ENCODE measurements around the gene C11orf98. TPM values are rescaled to one million over a fixed set of nuclear protein-coding genes. Genes with fewer than 3 reads are reported as not detected.

The C11orf98 gene
- total RNA-seq, 1 experiment from 2014 or later, result 139 TPM

DNA sequence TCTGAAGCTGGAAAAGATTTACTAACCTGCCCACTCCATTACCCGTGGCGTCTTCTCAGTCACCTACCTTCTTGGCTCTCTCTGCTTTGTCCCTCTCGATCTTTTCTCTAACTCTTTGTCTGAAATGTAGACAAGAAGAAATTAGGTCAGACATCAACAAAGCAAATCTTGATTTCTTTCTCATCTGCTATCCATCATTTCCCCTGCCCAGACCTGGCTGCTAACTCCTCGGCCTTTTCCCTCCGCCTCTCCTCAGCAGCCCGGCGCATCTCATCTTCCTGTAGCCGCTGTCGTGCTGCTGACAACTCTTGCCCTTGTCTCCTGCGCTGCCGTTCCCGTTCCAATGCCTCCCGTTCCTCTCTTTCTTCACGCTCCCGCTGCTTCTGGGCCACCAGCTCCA, 12.7 kb upstream of the C11orf98 start:
- peak overlapping the region; percentile 22 to 72 (median 37); a peak in 4 of 7 replicates for H3K27ac Mint-ChIP-seq
- Histone ChIP-seq H2AFZ (ENCODE audit: low read length) (no peak overlapping the region), H2BK20ac (ENCODE audit: low read depth, low read length, poor library complexity, severe bottlenecking) (no peak overlapping the region), H3K27me3 (ENCODE audit: insufficient read depth, low read length) (no peaks in the 10 kb centered on the region), H2AK5ac (ENCODE audit: insufficient read length, low read length) (no peak overlapping the region), H2BK5ac (ENCODE audit: insufficient read length, low read length) (no peak overlapping the region), H3K27ac (ENCODE audit: insufficient read length, low read depth, low read length) (no peak overlapping the region), H3K14ac (ENCODE audit: insufficient read depth, low read length) (no peak overlapping the region), H3K23ac (ENCODE audit: insufficient read length, low read depth, low read length) (no peak overlapping the region), H2BK120ac (ENCODE audit: low read depth, low read length, poor library complexity, severe bottlenecking) (no peak overlapping the region), H4K91ac (ENCODE audit: insufficient read length, low read depth, low read length) (no peak overlapping the region), H3K9me3 (ENCODE audit: control insufficient read depth, low read depth, low read length) (no peaks in the 10 kb centered on the region), H3T11ph (ENCODE audit: low read length) (no peak overlapping the region), H3K79me1 (ENCODE audit: insufficient read depth, low read depth, low read length, poor library complexity, severe bottlenecking) (no peaks in the 10 kb centered on the region), H3K23me2 (ENCODE audit: insufficient read length, low read depth, low read length, poor library complexity, severe bottlenecking) (peaks cover 8% of the 10 kb centered on the region), H3K9ac (ENCODE audit: extremely low read depth, insufficient read length, low read length) (no peak overlapping the region), H4K5ac (ENCODE audit: insufficient read length, low read depth, low read length) (no peak overlapping the region), H3K18ac (ENCODE audit: insufficient read length, low read depth, low read length) (no peak overlapping the region), H2BK15ac (ENCODE audit: low read depth, low read length) (no peak overlapping the region), H3K56ac (ENCODE audit: insufficient read length, low read depth, low read length) (no peak overlapping the region), H2BK12ac (ENCODE audit: insufficient read length, low read depth, low read length) (no peak overlapping the region), H3K4ac (ENCODE audit: low read depth, low read length) (no peak overlapping the region), H3K4me2 (ENCODE audit: insufficient read depth, insufficient read length, low read length) (peak overlapping the region; percentile 79), H4K8ac (replicated peaks; ENCODE audit: insufficient read length, low read depth, low read length) (no peak overlapping the region), H4K20me1 (ENCODE audit: control insufficient read depth, insufficient read depth, insufficient read length) (no peaks in the 10 kb centered on the region), H3K4me1 (ENCODE audit: insufficient read depth, low read length) (no peaks in the 10 kb centered on the region), H3K79me2 (ENCODE audit: insufficient read depth, low read length) (no peaks in the 10 kb centered on the region)
- H3K9me3 Mint-ChIP-seq, result 0 out of 5 replicates have a peak, but pooled peaks cover 0 to 2% of the 10 kb centered on the region in 2 experiments
- no peaks in the 10 kb centered on the region for H3K27me3 Mint-ChIP-seq (ENCODE audit: low read depth)
- TF ChIP-seq, protein P1, sequence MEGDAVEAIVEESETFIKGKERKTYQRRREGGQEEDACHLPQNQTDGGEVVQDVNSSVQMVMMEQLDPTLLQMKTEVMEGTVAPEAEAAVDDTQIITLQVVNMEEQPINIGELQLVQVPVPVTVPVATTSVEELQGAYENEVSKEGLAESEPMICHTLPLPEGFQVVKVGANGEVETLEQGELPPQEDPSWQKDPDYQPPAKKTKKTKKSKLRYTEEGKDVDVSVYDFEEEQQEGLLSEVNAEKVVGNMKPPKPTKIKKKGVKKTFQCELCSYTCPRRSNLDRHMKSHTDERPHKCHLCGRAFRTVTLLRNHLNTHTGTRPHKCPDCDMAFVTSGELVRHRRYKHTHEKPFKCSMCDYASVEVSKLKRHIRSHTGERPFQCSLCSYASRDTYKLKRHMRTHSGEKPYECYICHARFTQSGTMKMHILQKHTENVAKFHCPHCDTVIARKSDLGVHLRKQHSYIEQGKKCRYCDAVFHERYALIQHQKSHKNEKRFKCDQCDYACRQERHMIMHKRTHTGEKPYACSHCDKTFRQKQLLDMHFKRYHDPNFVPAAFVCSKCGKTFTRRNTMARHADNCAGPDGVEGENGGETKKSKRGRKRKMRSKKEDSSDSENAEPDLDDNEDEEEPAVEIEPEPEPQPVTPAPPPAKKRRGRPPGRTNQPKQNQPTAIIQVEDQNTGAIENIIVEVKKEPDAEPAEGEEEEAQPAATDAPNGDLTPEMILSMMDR (conservative IDR thresholded peaks at IDR 0.05), result no peak
- peaks cover 17 to 46% (median 44%) of the 10 kb centered on the region in 3 experiments; a peak in 6 of 7 replicates for H3K36me3 Mint-ChIP-seq (ENCODE audit: insufficient read depth in 1 of 3, low read depth in 3 of 3)
- WGBS (ENCODE audit: extremely low coverage, insufficient read length, low lambda C conversion rate), result no CpG with 5 or more reads among the region's 15 CpGs
- H3K4me1 Mint-ChIP-seq, result peaks cover 17 to 24% of the 10 kb centered on the region in 2 experiments
- no peak for DNase-seq
- H3K4me3 Mint-ChIP-seq, result peak overlapping the region; percentile 85 to 92
